Measurements from ENCODE around the gene EPHX1.
"Not testable (repeated sequence)": the region's sequence is repeated elsewhere in the genome, so short reads cannot be mapped to it uniquely, and the experiment has no call there.

Gene EPHX1

GRCh38 chr1:225883616-225884265, 73.8 kb downstream of the EPHX1 start:
- no peak for DNase-seq

DNA sequence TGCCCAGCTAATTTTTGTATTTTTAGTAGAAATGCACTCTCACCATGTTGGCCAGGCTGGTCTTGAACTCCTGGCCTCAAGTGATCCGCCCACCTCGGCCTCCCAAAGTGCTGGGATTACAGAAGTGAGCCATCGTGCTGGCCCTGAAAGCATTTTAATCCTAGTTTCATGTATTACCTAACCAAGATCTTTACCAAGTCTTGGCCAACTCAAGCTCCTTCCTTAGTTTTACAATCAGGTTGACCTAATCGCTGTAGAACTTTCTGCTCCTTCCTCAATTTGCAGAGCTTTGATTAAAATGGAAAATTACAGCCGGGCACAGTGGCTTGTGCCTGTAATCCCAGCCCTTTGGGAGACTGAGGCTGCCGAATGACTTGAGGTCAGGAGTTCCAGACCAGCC, 75.4 kb downstream of the EPHX1 start:
- DNase-seq: no peak

- DNase-seq: no peak
Measured at GRCh38 chr1:225886159-225887029, 76.5 kb downstream of the EPHX1 start.

DNA sequence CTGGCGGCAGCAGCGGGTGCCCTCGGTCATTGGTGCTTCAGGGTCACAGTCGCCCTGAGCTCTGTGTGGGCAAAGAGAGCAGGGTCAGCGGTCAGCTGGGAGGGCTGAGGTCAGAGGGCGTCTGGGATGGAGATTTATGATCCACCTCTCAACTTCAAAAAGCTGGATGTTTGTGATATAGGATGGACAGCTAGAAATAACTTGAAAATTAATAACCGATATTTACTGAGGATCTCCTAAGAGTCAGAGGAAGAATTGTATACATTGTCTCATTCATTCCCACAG, 77.0 kb downstream of the EPHX1 start:
- no peak for DNase-seq

- not testable (repeated sequence) for DNase-seq
Measured at GRCh38 chr1:225887554-225888288, 77.8 kb downstream of the EPHX1 start.

DNA sequence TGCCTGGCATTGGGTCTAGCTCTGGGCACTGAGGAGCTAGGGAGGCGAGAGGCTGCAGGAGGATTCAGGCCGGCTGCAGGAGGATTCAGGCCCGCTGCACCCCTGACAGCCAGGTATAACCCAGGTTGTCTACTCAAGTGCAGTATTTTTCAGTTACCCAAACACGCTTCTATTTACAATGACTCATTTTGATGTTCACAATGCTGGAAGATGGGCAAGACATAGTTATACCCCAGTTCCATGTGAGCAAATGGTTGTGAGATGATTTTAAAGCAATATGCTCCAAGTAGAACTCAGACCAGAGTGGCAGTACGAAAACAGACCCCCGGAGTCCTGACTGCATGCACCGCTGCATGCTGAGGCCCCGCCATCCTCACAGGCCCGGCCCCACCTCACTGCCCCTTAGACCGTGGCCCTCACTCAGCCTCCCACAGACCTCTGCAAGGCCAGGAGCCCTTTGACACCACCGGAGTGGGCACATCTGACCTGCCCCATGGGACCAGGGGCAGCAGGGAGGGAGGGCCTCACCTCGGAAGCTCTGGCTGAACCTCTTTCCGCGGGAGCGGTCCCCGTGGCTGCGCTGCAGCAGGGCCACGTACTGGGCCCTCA, 78.5 kb downstream of the EPHX1 start:
- DNase-seq: no peak

DNA sequence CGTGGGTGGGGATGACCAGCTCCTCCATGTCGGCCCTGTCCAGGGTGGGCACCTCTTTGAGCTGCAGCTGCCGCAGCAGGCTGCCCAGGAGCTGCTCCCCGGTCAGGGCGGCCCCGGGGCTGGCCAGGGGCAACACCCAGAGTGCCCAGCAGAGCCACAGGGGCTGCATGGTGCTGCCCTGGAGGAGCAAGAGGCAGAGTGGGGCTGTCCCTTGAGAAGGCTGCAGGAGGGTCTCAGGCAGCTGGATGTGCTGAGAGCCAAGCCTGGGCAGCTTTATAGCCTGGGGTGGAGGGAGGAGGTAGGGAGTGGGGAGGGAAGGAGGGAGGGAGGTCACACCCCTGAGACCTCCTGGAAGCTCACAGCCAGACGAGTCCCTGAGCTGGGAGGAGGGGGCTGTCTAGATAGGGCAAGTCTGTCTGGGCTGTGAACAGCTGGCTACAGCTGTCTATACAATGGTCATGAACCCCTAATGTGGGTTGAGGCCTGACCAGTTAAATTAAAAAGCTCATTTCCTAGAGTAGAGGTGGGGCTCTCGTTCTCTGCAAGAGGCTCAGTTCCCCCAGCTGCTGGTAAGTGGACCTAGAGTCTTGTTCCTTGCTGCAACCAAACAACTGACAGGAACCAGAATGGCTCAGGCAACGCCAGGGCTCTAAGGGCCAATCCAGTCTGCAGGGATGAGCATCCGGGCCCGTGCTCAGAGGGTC, 79.1 kb downstream of the EPHX1 start, which contains the start of gene LEFTY1:
Gene LEFTY1 (minus strand): TSS at position 249 of the 704 bp plus-strand sequence. CDS start 80 bp downstream, at position 169.
- DNase-seq: no peak

DNA sequence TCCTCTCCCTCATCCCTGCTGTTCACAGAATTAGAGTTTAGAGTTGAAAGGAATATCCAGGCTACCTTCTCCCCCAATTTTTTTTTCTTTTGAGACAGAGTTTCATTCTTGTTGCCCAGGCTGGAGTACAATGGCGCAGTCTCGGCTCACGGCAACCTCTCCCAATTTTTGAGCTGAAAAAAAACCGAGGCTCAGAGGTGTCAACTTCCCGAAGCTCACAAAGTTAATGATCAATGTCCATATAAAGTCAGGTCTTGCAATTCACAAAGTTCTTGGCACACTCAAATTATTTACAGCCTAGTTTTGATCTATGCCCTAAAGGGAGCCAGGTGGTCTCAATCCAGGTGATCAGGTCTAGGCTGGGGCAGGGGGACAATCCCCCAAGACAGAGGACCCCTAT, 79.8 kb downstream of the EPHX1 start:
- DNase-seq: no peak

GRCh38 chr1:225890346-225891228, 80.7 kb downstream of the EPHX1 start:
- DNase-seq: no peak

DNA sequence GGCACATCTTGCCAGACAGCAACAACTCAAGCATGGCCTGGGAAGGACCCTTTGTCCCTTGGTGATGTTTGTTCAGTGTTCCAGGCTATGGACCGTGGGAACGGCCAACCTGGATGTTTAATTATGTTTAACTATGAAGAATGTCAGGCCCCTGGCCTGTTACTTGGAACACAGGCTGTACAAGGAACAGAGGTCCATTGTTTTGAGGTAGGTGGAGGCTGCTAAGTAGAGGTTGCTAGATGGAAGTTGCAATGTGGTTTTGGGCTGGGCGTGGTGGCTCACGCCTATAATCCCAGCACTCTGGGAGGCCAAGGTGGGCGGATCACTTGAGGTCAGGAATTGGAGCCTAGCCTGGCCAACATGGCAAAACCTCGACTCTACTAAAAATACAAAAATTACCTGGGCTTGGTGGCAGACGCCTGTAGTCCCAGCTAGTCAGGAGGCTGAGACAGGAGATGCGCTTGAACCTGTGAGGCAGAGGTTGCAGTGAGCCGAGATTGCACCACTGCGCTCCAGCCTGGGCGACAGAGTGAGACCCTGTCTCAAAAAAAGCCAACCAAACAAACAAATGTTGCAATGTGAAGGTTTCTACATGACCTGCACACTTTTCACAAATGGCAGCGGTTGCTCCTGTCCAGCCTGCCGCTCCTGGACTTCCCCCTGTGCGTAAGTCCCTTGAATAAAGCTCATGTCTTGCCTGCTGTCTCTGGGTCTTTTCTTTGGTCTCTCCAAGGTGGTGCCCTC, 81.5 kb downstream of the EPHX1 start:
- DNase-seq: no peak

GRCh38 chr1:225892307-225892706, 82.4 kb downstream of the EPHX1 start:
- no peak for DNase-seq

Data from CD4-positive, alpha-beta T cell treated with Interleukin-15 for 1 hour (primary cell).